ENCODE data around the gene GLB1L2. TPM values are rescaled to one million over a fixed set of nuclear protein-coding genes. Genes with fewer than 3 reads are reported as not detected.

GLB1L2 gene
- total and polyA plus RNA-seq, 2 donors (not counting 1 experiment from before 2014, with no cell fraction given): under 0.01 to 0.11 TPM

GRCh38 chr11:134379241-134379640 lies 47.5 kb downstream of the GLB1L2 start:
- no peak overlapping the region for H3K9ac ChIP-seq (ENCODE audit: insufficient read depth, low read length)
- TF ChIP-seq CTCF (conservative IDR thresholded peaks at IDR 0.05 in 1 of 2, IDR thresholded peaks at IDR 0.05 in 1 of 2; ENCODE audit: low read depth in 1 of 2, low read length in 2 of 2) (no peak), EZH2 (IDR thresholded peaks at IDR 0.05; ENCODE audit: low read length, missing control alignments) (no peak)
- H3K4me1 ChIP-seq (ENCODE audit: control insufficient read depth, extremely low read depth, insufficient read depth, low read length): no peaks in the 10 kb centered on the region
- H3K4me3 ChIP-seq (replicated peaks in 1 of 4; ENCODE audit: control extremely low read depth in 1 of 4, insufficient read depth in 1 of 4, low read depth in 3 of 4, low read length in 4 of 4): no peak overlapping the region
- H3K27me3 ChIP-seq (ENCODE audit: control insufficient read depth, insufficient read depth, low read length): no peaks in the 10 kb centered on the region
- H3K27ac ChIP-seq (ENCODE audit: insufficient read depth, low read length): no peak overlapping the region
- H3K36me3 ChIP-seq (ENCODE audit: control insufficient read depth, insufficient read depth, low read length): no peaks in the 10 kb centered on the region
- H3K4me2 ChIP-seq (ENCODE audit: extremely low read depth, insufficient read depth, low read length): no peak overlapping the region
- H3K79me2 ChIP-seq (ENCODE audit: control insufficient read depth, insufficient read depth, low read length): no peaks in the 10 kb centered on the region
- DNase-seq (ENCODE audit: low read depth in 2 of 2): no peak
- H4K20me1 ChIP-seq (ENCODE audit: control insufficient read depth, extremely low read depth, insufficient read depth, low read length): no peaks in the 10 kb centered on the region
- H2AFZ ChIP-seq (ENCODE audit: low read length): no peak overlapping the region
- H3K9me3 ChIP-seq (ENCODE audit: control insufficient read depth, insufficient read depth, low read depth, low read length): no peaks in the 10 kb centered on the region

DNA sequence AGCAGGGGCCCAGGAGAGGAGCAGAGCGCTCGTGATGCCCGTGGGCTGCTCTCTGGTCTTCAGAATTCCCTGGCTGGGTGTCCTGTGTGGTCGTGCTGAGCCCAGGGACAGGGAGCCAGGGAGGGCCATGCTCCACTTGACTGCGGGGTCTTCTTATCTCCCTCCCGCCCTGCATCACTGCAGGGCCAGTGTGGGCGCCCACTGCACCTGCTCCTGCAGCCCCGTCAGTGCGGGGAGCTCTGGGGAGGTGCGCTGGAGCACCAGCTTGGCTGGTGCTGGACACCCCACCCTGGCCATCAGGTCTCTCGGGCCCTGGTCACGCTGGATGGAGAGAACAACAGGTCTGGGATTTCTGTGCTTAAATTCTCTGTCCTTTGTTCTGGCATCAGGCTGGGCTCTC lies 48.4 kb downstream of the GLB1L2 start:
- Histone ChIP-seq H3K4me2 (ENCODE audit: extremely low read depth, insufficient read depth, low read length) (no peak overlapping the region), H3K27me3 (ENCODE audit: control insufficient read depth, insufficient read depth, low read length) (no peaks in the 10 kb centered on the region), H3K79me2 (ENCODE audit: control insufficient read depth, insufficient read depth, low read length) (no peaks in the 10 kb centered on the region), H3K9ac (ENCODE audit: insufficient read depth, low read length) (no peak overlapping the region), H3K4me1 (ENCODE audit: control insufficient read depth, extremely low read depth, insufficient read depth, low read length) (no peaks in the 10 kb centered on the region), H3K27ac (ENCODE audit: insufficient read depth, low read length) (no peak overlapping the region), H2AFZ (ENCODE audit: low read length) (no peak overlapping the region), H3K4me3 (replicated peaks in 1 of 4; ENCODE audit: control extremely low read depth in 1 of 4, insufficient read depth in 1 of 4, low read depth in 3 of 4, low read length in 4 of 4) (no peak overlapping the region), H4K20me1 (ENCODE audit: control insufficient read depth, extremely low read depth, insufficient read depth, low read length) (no peaks in the 10 kb centered on the region), H3K36me3 (ENCODE audit: control insufficient read depth, insufficient read depth, low read length) (no peaks in the 10 kb centered on the region), H3K9me3 (ENCODE audit: control insufficient read depth, insufficient read depth, low read depth, low read length) (no peaks in the 10 kb centered on the region)
- DNase-seq (ENCODE audit: low read depth in 2 of 2): no peak
- no peak for TF ChIP-seq CTCF (conservative IDR thresholded peaks at IDR 0.05 in 1 of 2, IDR thresholded peaks at IDR 0.05 in 1 of 2; ENCODE audit: low read depth in 1 of 2, low read length in 2 of 2)

- Histone ChIP-seq H3K4me1 (ENCODE audit: control insufficient read depth, extremely low read depth, insufficient read depth, low read length) (no peaks in the 10 kb centered on the region), H2AFZ (ENCODE audit: low read length) (no peak overlapping the region), H3K27me3 (ENCODE audit: control insufficient read depth, insufficient read depth, low read length) (no peaks in the 10 kb centered on the region), H3K27ac (ENCODE audit: insufficient read depth, low read length) (no peak overlapping the region), H3K4me2 (ENCODE audit: extremely low read depth, insufficient read depth, low read length) (no peak overlapping the region), H3K79me2 (ENCODE audit: control insufficient read depth, insufficient read depth, low read length) (no peaks in the 10 kb centered on the region), H3K4me3 (replicated peaks in 1 of 4; ENCODE audit: control extremely low read depth in 1 of 4, insufficient read depth in 1 of 4, low read depth in 3 of 4, low read length in 4 of 4) (no peak overlapping the region), H3K9me3 (ENCODE audit: control insufficient read depth, insufficient read depth, low read depth, low read length) (no peaks in the 10 kb centered on the region), H3K9ac (ENCODE audit: insufficient read depth, low read length) (no peak overlapping the region), H3K36me3 (ENCODE audit: control insufficient read depth, insufficient read depth, low read length) (no peaks in the 10 kb centered on the region), H4K20me1 (ENCODE audit: control insufficient read depth, extremely low read depth, insufficient read depth, low read length) (no peaks in the 10 kb centered on the region)
- DNase-seq (ENCODE audit: low read depth in 2 of 2): no peak
- no peak for TF ChIP-seq EZH2 (IDR thresholded peaks at IDR 0.05; ENCODE audit: low read length, missing control alignments)
- no peak for TF ChIP-seq CTCF (conservative IDR thresholded peaks at IDR 0.05 in 1 of 2, IDR thresholded peaks at IDR 0.05 in 1 of 2; ENCODE audit: low read depth in 1 of 2, low read length in 2 of 2)
Observed at GRCh38 chr11:134380785-134381184, 49.0 kb downstream of the GLB1L2 start.
